CD14-positive monocyte (primary cell): ENCODE results near the gene WDR70. TPM values are rescaled to one million over a fixed set of nuclear protein-coding genes. Genes with fewer than 3 reads are reported as not detected.

ENCODE experiments used
- DNase-seq, 3 donors: peaks; one replicate each; pipeline ENCODE4 v3.0.0-alpha.2; 2011 to 2022
- H2AFZ ChIP-seq: 2 replicates; pipeline ENCODE4 v1.6.0; 2012; ENCODE audit warnings: mild to moderate bottlenecking, low read depth, low read length, inconsistent platforms; ENCODE audit not compliant: insufficient read depth, poor library complexity, severe bottlenecking
- H3K27ac ChIP-seq, 2 donors: 1 replicate in 1 of 2; 2 replicates in 1 of 2; pipeline ENCODE4 v1.5.1; 2012 to 2013; ENCODE audit warnings: low read length in 2 of 2, control low read depth in 1 of 2, inconsistent platforms in 1 of 2, low read depth in 1 of 2, mild to moderate bottlenecking in 1 of 2
- H3K27me3 ChIP-seq, 2 donors: one replicate each; pipeline versions ENCODE4 v1.6.0 to v1.6.1; 2011 to 2013; ENCODE audit warnings: low read length in 2 of 2; ENCODE audit not compliant: control insufficient read depth in 2 of 2, insufficient read depth in 2 of 2
- H3K36me3 ChIP-seq, 2 donors: replicated peaks in 1 of 2; 1 replicate in 1 of 2; 2 replicates in 1 of 2; pipeline versions ENCODE4 v1.5.1 to v1.6.1; 2012 to 2013; ENCODE audit warnings: low read length in 2 of 2, control low read depth in 1 of 2, inconsistent platforms in 1 of 2, mild to moderate bottlenecking in 1 of 2; ENCODE audit not compliant: insufficient read depth in 2 of 2, control insufficient read depth in 1 of 2
- H3K4me1 ChIP-seq, 2 donors: 1 replicate in 1 of 2; 2 replicates in 1 of 2; pipeline versions ENCODE4 v1.5.1 to v1.6.1; 2012 to 2013; ENCODE audit warnings: low read length in 2 of 2, control low read depth in 1 of 2, inconsistent platforms in 1 of 2, mild to moderate bottlenecking in 1 of 2, moderate library complexity in 1 of 2; ENCODE audit not compliant: insufficient read depth in 2 of 2, control insufficient read depth in 1 of 2
- H3K4me2 ChIP-seq: replicated peaks from 2 replicates; pipeline ENCODE3; 2012; ENCODE audit warnings: low read length, moderate library complexity, mild to moderate bottlenecking; ENCODE audit not compliant: poor library complexity, severe bottlenecking; ENCODE audit errors: extremely low read depth
- H3K4me3 ChIP-seq, 3 experiments: fragments of 200-600 bp in 1 of 3; sonication (generic) in 1 of 3; replicated peaks in 1 of 3; 1 replicate in 2 of 3; 2 replicates in 1 of 3; pipeline ENCODE4 v1.5.1; 2011 to 2013; ENCODE audit warnings: low read length in 3 of 3, mild to moderate bottlenecking in 3 of 3, control low read depth in 2 of 3, low read depth in 2 of 3, inconsistent platforms in 1 of 3, moderate library complexity in 1 of 3
- H3K79me2 ChIP-seq: 2 replicates; pipeline ENCODE4 v1.6.0; 2012; ENCODE audit warnings: mild to moderate bottlenecking, control low read depth, inconsistent platforms, low read length, moderate library complexity; ENCODE audit not compliant: insufficient read depth
- H3K9ac ChIP-seq: 2 replicates; pipeline ENCODE4 v1.6.0; 2017; ENCODE audit warnings: low read length, mild to moderate bottlenecking; ENCODE audit not compliant: insufficient read depth, poor library complexity, severe bottlenecking
- H3K9me3 ChIP-seq, 2 donors: replicated peaks in 1 of 2; 1 replicate in 1 of 2; 2 replicates in 1 of 2; pipeline versions ENCODE4 v1.5.1 to v1.6.1; 2012 to 2013; ENCODE audit warnings: low read length in 2 of 2, control low read depth in 1 of 2; ENCODE audit not compliant: control insufficient read depth in 1 of 2, insufficient read depth in 1 of 2
- H4K20me1 ChIP-seq: 2 replicates; pipeline ENCODE4 v1.6.0; 2012; ENCODE audit warnings: mild to moderate bottlenecking, low read length, control low read depth, moderate library complexity; ENCODE audit not compliant: insufficient read depth
- H3K27ac Mint-ChIP-seq, 7 donors: one replicate each; pipeline ENCODE4 v1.8.0; 2020; ENCODE audit warnings: mild to moderate bottlenecking in 7 of 7, mixed read lengths in 7 of 7, moderate library complexity in 6 of 7, inconsistent platforms in 2 of 7
- H3K27me3 Mint-ChIP-seq, 3 donors: one replicate each; pipeline ENCODE4 v1.8.0; 2021 to 2022; ENCODE audit warnings: low read depth in 3 of 3, mild to moderate bottlenecking in 3 of 3, mixed read lengths in 3 of 3, moderate library complexity in 3 of 3, inconsistent platforms in 1 of 3
- H3K36me3 Mint-ChIP-seq, 2 donors: one replicate each; pipeline ENCODE4 v1.8.0; 2020; ENCODE audit warnings: mixed read lengths in 2 of 2, inconsistent platforms in 1 of 2, mild to moderate bottlenecking in 1 of 2
- H3K4me1 Mint-ChIP-seq: one replicate; pipeline ENCODE4 v1.8.0; 2020; ENCODE audit warnings: mild to moderate bottlenecking, mixed read lengths
- H3K4me3 Mint-ChIP-seq, 2 donors: one replicate each; pipeline ENCODE4 v1.8.0; 2020; ENCODE audit warnings: mild to moderate bottlenecking in 2 of 2, mixed read lengths in 2 of 2, moderate library complexity in 1 of 2
- H3K9me3 Mint-ChIP-seq, 7 donors: one replicate each; pipeline ENCODE4 v1.8.0; 2020 to 2022; ENCODE audit warnings: mixed read lengths in 7 of 7, mild to moderate bottlenecking in 6 of 7, moderate library complexity in 6 of 7, inconsistent platforms in 2 of 7
- WGBS: methylation state at CpG from one replicate; pipeline ENCODE4 v1.1.5; 2013; ENCODE audit warnings: missing lambda C conversion rate; ENCODE audit not compliant: insufficient coverage; 5-methylcytosine and 5-hydroxymethylcytosine counted together
- intact Hi-C, 2 donors: fragments of 100-400 bp; cut with micrococcal nuclease; formaldehyde crosslinking; loops; one replicate each; pipeline versions ENCODE4 v1.15.0 to v1.15.1; 2023
- polyA plus RNA-seq, 3 donors: library from polyadenylated mRNA; depleted of rRNA in 1 of 3; unstranded in 2 of 3; stranded (reverse) in 1 of 3; fragments of 300-500 nt in 2 of 3; fragments of >200 nt in 1 of 3; fragmentation: Illumina TruSeq in 2 of 3; gene quantifications; 1 replicate in 2 of 3; 2 replicates in 1 of 3; pipeline ENCODE4 v1.2.3, GENCODE V29; 2012 to 2021
- TF ChIP-seq, protein P1 (sequence below): fragments of 200-600 bp; IDR thresholded peaks from one replicate; pipeline ENCODE4 v1.8.0; 2022; ENCODE audit warnings: antibody characterized with exemption, mild to moderate bottlenecking

WDR70 gene
- polyA plus RNA-seq, 3 donors, result 13.1 to 21.0 (median 19.1) TPM

DNA sequence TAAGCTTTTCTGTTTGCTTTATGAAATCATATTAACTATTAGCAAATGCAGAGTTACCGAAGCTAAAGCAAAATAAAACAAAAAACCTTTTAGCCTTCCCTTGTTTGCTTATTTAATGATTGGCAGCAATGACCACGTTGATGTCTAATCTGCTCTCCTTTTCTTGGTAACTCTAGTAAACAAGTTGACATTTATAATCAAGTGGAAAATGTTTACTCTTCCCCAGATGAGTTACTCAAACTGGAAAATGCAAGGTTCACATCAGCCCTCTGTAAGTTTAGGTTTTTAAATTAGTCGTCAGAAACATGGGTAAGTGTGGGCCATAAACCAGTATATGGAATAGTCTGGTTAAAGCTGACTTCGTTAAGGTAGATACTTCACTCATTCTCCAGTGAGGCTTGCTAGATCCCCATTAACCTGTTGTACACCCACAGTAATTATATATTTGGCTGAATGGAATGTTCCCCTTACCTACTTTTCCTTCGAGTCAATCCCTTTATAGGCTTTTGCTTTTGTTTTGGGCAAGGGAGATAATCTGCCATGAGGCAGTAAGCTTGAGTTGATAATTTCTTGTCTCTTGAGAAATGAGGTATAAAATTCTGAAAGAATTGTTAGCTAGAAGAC, 359.9 kb downstream of the WDR70 start:
- Mint-ChIP-seq H3K36me3 (peaks cover 49 to 52% of the 10 kb centered on the region in 2 donors), H3K4me1 (peaks cover 21% of the 10 kb centered on the region), H3K9me3 (peaks cover 1 to 7% (median 4%) of the 10 kb centered on the region in 7 donors), H3K4me3 (no peak overlapping the region), H3K27ac (no peak overlapping the region), H3K27me3 (peaks cover 0 to 1% (median 0%) of the 10 kb centered on the region in 3 donors)
- Histone ChIP-seq H3K4me3 (no peak overlapping the region), H3K36me3 (peaks cover 0 to 22% of the 10 kb centered on the region in 2 donors), H3K9ac (no peak overlapping the region), H3K9me3 (peaks cover 12% of the 10 kb centered on the region in 2 donors), H3K4me1 (peaks cover 6 to 10% of the 10 kb centered on the region in 2 donors), H4K20me1 (no peaks in the 10 kb centered on the region), H3K27ac (no peak overlapping the region), H3K79me2 (no peaks in the 10 kb centered on the region), H3K27me3 (no peaks in the 10 kb centered on the region), H3K4me2 (no peak overlapping the region), H2AFZ (no peak overlapping the region)
- intact Hi-C loops, result no loop called here
- DNase-seq, result no peak
- TF ChIP-seq, protein P1, sequence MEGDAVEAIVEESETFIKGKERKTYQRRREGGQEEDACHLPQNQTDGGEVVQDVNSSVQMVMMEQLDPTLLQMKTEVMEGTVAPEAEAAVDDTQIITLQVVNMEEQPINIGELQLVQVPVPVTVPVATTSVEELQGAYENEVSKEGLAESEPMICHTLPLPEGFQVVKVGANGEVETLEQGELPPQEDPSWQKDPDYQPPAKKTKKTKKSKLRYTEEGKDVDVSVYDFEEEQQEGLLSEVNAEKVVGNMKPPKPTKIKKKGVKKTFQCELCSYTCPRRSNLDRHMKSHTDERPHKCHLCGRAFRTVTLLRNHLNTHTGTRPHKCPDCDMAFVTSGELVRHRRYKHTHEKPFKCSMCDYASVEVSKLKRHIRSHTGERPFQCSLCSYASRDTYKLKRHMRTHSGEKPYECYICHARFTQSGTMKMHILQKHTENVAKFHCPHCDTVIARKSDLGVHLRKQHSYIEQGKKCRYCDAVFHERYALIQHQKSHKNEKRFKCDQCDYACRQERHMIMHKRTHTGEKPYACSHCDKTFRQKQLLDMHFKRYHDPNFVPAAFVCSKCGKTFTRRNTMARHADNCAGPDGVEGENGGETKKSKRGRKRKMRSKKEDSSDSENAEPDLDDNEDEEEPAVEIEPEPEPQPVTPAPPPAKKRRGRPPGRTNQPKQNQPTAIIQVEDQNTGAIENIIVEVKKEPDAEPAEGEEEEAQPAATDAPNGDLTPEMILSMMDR, result no peak
- WGBS, result no CpG with 5 or more reads among the region's 5 CpGs

DNA sequence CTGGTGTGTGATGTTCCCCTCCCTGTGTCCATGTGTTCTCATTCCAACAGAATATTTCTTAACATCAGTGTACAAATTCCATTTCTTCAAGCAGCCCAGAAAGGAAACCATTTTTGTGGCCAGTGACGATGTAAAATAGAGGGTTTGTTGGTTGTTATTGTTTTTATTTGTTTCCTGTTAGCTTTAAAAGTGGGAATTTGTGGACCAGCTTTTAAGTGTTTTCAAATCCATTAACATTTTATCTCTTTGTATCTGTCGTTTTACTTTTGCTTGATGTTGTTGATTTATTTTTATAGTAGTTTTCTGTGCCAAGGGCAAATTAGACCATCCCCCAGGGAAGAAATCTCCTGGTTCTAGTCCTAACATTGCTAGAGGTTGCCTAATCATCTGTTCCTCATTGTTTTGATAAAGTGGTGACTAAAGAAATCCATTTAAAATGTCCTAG, 360.7 kb downstream of the WDR70 start:
- no peak overlapping the region for H3K4me3 Mint-ChIP-seq
- peaks cover 21% of the 10 kb centered on the region for H3K4me1 Mint-ChIP-seq
- Histone ChIP-seq H3K9ac (no peak overlapping the region), H3K4me2 (no peak overlapping the region), H3K9me3 (peaks cover 13 to 15% of the 10 kb centered on the region in 2 donors), H3K79me2 (no peaks in the 10 kb centered on the region), H4K20me1 (no peaks in the 10 kb centered on the region), H2AFZ (no peak overlapping the region), H3K27me3 (no peaks in the 10 kb centered on the region), H3K27ac (no peak overlapping the region), H3K4me3 (no peak overlapping the region), H3K4me1 (peaks cover 6 to 10% of the 10 kb centered on the region in 2 donors), H3K36me3 (peaks cover 0 to 26% of the 10 kb centered on the region in 2 donors)
- H3K36me3 Mint-ChIP-seq, result peaks cover 53 to 59% of the 10 kb centered on the region in 2 donors
- peak overlapping the region in 1 of 7 donors; percentile 57 for H3K27ac Mint-ChIP-seq
- intact Hi-C loops, result no loop called here
- H3K27me3 Mint-ChIP-seq, result peaks cover 0 to 3% (median 0%) of the 10 kb centered on the region in 3 donors
- peaks cover 4 to 12% (median 12%) of the 10 kb centered on the region in 7 donors for H3K9me3 Mint-ChIP-seq
- no CpG with 5 or more reads among the region's 2 CpGs for WGBS
- TF ChIP-seq, protein P1, result no peak
- DNase-seq, result no peak
